NCI-H82 treated with DMSO at 0.1 percent for 48 hours (cell line): ENCODE data around the gene SPRYD3.
"Not testable (repeated sequence)": the region's sequence is repeated elsewhere in the genome, so short reads cannot be mapped to it uniquely, and the experiment has no call there.

ENCODE experiments used
- DNase-seq: peaks from one replicate; lab custom pipeline; 2025; ENCODE audit not compliant: unreplicated experiment; lab: John Stamatoyannopoulos, UW

The SPRYD3 gene

GRCh38 chr12:53102883-53103807 lies 24.0 kb upstream of the SPRYD3 start, which contains the start of gene SOAT2:
TSS of gene SOAT2 (plus strand) at chr12:53103486. CDS start at chr12:53103578, 92 bp downstream.
- no peak for DNase-seq

- DNase-seq = no peak
These were observed 23.0 kb upstream of the SPRYD3 start for GRCh38 chr12:53101931-53102781.

GRCh38 chr12:53101266-53101665 lies 22.1 kb upstream of the SPRYD3 start:
- DNase-seq = no peak

GRCh38 chr12:53100466-53101151 lies 21.4 kb upstream of the SPRYD3 start:
- DNase-seq = no peak

- peak; percentile 43 for DNase-seq
These were observed 20.1 kb upstream of the SPRYD3 start for GRCh38 chr12:53099071-53099882.

DNA sequence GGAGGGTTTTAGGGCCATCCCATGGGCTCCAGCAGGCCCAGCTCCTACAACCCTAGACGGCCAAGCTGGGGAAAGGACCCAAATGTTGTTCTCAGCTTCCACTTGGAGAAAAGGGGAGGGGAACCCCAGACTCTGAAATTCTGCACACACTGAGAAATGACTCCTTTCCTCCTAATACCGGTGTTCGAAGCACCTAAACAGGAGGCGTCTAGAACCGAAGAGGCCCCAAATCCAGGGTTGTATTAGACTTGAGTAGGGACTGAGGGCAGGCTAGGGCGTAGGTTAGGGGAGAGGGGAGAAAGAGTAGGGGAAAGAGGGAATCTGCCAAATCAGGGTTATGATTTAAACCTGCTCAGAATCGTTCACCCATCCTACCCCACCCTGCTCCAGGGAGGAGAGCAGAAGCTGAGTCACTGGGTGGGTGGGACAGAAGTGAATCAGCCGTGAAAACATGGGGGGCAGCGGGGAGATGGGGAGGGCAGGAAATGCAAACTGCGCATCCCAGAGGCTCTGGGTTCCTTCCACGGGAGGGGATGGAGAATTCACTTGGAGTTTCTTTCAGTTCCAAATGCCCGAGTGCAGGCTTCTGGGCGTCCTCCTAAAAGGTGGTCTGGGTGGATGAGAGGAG lies 19.3 kb upstream of the SPRYD3 start:
- DNase-seq = no peak

GRCh38 chr12:53097564-53098353 lies 18.6 kb upstream of the SPRYD3 start, which contains the start of gene IGFBP6:
TSS of gene IGFBP6 (plus strand) at chr12:53097667. CDS start at chr12:53097718, 51 bp downstream.
- no peak for DNase-seq

- DNase-seq = no peak
These were observed 18.0 kb upstream of the SPRYD3 start for GRCh38 chr12:53097207-53097563.

DNA sequence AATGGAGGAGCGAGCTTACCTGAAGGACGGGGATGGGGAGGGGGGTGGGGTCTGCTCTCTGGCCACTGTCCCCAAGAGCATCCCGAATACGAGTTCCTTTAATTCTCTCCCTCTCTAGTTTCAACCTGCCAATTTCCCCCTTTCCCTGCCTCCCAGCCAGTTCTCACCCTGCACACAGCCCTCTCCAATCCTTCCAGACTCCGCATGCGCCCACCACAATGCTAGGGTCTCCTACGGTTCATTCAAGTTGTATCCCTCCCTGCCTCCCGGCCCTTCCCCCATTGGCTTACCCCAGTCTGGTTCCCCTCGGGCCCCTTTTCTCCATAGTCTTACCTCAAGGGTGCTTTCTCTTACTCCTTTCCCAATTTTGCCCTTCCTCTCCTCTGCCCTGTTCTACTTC lies 17.6 kb upstream of the SPRYD3 start:
- no peak for DNase-seq

- no peak for DNase-seq
These were observed 17.0 kb upstream of the SPRYD3 start for GRCh38 chr12:53096089-53096741.

GRCh38 chr12:53095596-53095895 lies 16.4 kb upstream of the SPRYD3 start:
- DNase-seq = not testable (repeated sequence)

GRCh38 chr12:53094796-53095595 lies 15.8 kb upstream of the SPRYD3 start:
- not testable (repeated sequence) for DNase-seq

DNA sequence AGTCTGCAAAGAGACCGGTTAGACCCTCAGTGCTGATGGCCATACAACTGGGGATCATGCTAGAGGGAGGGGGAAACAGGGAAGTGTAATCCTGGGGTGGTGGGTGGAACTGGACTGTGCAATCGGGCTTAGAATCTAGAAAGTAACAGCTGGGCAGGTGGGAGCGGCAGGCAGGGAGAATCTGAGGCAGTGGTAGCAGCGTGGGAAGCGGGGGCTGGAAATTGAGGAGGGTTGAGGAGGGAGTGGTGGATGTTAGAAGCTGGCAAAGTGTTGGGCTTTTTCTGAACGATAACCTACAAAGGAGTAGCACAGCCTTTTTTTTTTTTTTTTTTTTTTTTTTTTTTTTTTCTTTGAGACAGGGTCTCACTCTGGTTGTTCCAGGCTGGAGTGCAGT lies 15.2 kb upstream of the SPRYD3 start:
- no peak for DNase-seq

GRCh38 chr12:53093777-53094393 lies 14.7 kb upstream of the SPRYD3 start:
- no peak for DNase-seq

DNA sequence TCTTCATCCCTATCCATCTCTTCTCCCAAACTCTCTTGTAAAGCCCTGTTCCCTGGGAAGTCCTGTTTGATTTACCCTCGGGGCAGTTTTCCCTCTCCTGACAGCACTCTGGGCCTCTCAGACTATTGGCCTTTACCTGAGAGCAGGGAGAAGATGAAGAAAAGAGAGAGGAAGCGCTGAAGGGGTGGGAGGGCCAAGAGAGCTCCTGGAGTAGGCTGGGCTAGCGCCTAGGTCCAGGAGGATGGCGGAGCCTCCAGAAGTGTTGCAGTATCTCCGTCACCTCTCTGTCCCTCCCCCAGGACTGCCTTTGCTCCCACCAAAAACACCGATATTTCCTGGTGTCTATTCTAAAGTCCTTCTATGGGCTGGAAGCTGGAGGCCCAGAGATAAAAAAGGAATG lies 12.6 kb upstream of the SPRYD3 start:
- no peak for DNase-seq

- DNase-seq = no peak
These were observed 11.4 kb upstream of the SPRYD3 start for GRCh38 chr12:53090554-53090953.

DNA sequence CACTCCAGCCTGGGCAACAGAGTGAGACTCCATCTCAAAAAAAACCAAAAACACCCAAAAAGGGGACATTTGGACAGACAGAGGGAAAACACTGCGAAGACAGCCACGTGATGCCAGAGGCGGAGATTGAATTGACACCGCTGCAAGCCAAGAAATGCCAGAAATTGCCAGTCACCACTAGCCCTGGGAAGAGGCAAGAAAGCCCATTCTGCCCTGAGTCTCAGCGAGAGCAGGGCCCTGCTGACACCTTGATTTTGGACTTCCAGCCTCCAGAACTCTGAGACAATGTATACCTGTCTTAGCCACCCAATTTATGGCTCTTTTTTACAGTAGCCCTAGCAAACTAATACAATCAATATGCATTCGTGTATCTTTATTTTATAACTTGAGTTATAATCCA lies 10.9 kb upstream of the SPRYD3 start:
- DNase-seq = no peak

GRCh38 chr12:53086361-53086760 lies 7.2 kb upstream of the SPRYD3 start:
- DNase-seq = no peak
